ENCODE measurements around the gene PLPP4. TPM values are rescaled to one million over a fixed set of nuclear protein-coding genes. Genes with fewer than 3 reads are reported as not detected.

PLPP4 gene
- total and polyA plus RNA-seq, 2 of the 13 experiments (the other 11 are each of a cell fraction or from before 2014, with no cell fraction given) = not detected

GRCh38 chr10:120456143-120456625 is 843 bp upstream of the PLPP4 start (continued):
- TF ChIP-seq ZNF30 (CRISPR knock-in tag; IDR thresholded peaks at IDR 0.05) (no peak), CTCF (CRISPR knock-in tag; IDR thresholded peaks at IDR 0.05) (no peak), NFKBIZ (CRISPR knock-in tag; IDR thresholded peaks at IDR 0.05) (no peak), DMTF1 (CRISPR knock-in tag; IDR thresholded peaks at IDR 0.05) (no peak), NFE2 (CRISPR knock-in tag; IDR thresholded peaks at IDR 0.05) (no peak)
- TF ChIP-seq, protein P1, sequence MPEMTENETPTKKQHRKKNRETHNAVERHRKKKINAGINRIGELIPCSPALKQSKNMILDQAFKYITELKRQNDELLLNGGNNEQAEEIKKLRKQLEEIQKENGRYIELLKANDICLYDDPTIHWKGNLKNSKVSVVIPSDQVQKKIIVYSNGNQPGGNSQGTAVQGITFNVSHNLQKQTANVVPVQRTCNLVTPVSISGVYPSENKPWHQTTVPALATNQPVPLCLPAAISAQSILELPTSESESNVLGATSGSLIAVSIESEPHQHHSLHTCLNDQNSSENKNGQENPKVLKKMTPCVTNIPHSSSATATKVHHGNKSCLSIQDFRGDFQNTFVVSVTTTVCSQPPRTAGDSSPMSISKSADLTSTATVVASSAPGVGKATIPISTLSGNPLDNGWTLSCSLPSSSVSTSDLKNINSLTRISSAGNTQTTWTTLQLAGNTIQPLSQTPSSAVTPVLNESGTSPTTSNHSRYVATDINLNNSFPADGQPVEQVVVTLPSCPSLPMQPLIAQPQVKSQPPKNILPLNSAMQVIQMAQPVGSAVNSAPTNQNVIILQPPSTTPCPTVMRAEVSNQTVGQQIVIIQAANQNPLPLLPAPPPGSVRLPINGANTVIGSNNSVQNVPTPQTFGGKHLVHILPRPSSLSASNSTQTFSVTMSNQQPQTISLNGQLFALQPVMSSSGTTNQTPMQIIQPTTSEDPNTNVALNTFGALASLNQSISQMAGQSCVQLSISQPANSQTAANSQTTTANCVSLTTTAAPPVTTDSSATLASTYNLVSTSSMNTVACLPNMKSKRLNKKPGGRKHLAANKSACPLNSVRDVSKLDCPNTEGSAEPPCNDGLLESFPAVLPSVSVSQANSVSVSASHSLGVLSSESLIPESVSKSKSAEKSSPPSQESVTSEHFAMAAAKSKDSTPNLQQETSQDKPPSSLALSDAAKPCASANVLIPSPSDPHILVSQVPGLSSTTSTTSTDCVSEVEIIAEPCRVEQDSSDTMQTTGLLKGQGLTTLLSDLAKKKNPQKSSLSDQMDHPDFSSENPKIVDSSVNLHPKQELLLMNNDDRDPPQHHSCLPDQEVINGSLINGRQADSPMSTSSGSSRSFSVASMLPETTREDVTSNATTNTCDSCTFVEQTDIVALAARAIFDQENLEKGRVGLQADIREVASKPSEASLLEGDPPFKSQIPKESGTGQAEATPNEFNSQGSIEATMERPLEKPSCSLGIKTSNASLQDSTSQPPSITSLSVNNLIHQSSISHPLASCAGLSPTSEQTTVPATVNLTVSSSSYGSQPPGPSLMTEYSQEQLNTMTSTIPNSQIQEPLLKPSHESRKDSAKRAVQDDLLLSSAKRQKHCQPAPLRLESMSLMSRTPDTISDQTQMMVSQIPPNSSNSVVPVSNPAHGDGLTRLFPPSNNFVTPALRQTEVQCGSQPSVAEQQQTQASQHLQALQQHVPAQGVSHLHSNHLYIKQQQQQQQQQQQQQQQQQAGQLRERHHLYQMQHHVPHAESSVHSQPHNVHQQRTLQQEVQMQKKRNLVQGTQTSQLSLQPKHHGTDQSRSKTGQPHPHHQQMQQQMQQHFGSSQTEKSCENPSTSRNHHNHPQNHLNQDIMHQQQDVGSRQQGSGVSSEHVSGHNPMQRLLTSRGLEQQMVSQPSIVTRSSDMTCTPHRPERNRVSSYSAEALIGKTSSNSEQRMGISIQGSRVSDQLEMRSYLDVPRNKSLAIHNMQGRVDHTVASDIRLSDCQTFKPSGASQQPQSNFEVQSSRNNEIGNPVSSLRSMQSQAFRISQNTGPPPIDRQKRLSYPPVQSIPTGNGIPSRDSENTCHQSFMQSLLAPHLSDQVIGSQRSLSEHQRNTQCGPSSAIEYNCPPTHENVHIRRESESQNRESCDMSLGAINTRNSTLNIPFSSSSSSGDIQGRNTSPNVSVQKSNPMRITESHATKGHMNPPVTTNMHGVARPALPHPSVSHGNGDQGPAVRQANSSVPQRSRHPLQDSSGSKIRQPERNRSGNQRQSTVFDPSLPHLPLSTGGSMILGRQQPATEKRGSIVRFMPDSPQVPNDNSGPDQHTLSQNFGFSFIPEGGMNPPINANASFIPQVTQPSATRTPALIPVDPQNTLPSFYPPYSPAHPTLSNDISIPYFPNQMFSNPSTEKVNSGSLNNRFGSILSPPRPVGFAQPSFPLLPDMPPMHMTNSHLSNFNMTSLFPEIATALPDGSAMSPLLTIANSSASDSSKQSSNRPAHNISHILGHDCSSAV (CRISPR knock-in tag; IDR thresholded peaks at IDR 0.05; ENCODE audit: borderline replicate concordance) = no peak
- TF ChIP-seq, protein P2, sequence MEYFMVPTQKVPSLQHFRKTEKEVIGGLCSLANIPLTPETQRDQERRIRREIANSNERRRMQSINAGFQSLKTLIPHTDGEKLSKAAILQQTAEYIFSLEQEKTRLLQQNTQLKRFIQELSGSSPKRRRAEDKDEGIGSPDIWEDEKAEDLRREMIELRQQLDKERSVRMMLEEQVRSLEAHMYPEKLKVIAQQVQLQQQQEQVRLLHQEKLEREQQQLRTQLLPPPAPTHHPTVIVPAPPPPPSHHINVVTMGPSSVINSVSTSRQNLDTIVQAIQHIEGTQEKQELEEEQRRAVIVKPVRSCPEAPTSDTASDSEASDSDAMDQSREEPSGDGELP (IDR thresholded peaks at IDR 0.05; ENCODE audit: borderline replicate concordance, low read depth) = no peak

All from HepG2 (cell line).